ENCODE data around the gene ELOVL7.
"Not testable (repeated sequence)": the region's sequence is repeated elsewhere in the genome, so short reads cannot be mapped to it uniquely, and the experiment has no call there.

The ELOVL7 gene

DNA sequence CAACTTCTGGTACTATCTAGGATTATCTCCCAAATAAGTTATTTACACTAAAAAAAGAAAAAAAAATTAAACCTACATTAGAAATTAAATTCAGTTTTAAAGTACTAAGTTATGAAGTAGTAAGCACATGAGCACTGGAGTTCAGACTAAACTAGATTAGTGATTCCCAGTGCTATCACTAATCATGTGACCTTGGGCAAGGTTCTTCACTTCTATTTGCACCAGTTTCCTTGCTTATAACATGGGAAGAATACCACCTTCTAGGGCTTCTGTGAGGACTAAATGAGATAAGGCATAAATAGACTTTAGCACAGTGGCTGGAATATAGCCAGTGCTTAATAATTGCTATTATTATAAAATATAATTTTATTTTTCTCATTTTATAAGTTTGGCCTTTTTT, 10.5 kb downstream of the ELOVL7 start:
- FAIRE-seq (no peak), DNase-seq (ENCODE audit: insufficient read length, low spot score) (no peak)

DNA sequence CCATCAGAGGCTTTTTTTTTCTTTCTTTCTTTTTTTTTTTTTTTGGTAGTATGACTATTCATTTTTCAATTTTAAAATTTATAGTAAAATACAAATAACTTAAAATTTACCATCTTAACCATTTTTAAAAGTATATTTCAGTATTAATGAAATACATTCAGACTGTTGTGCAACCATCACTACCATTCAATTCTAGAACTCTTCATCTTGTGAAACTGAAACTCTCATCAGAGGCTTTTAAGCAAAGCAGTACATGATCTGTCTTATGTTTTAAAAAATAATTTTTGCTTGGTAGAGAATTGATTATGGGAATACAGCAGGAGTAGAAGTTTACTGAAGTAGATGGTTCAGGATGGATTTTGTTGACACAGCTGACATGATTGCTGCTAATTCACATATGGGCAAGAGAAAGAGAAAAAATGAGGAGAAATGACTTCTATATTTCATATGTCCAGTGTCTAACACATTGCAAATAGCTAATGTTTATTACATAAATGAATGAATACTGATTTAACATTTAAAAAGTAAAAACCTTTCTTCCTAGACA, 13.4 kb downstream of the ELOVL7 start:
- no peak for DNase-seq (ENCODE audit: insufficient read length, low spot score)
- FAIRE-seq, result no peak

DNA sequence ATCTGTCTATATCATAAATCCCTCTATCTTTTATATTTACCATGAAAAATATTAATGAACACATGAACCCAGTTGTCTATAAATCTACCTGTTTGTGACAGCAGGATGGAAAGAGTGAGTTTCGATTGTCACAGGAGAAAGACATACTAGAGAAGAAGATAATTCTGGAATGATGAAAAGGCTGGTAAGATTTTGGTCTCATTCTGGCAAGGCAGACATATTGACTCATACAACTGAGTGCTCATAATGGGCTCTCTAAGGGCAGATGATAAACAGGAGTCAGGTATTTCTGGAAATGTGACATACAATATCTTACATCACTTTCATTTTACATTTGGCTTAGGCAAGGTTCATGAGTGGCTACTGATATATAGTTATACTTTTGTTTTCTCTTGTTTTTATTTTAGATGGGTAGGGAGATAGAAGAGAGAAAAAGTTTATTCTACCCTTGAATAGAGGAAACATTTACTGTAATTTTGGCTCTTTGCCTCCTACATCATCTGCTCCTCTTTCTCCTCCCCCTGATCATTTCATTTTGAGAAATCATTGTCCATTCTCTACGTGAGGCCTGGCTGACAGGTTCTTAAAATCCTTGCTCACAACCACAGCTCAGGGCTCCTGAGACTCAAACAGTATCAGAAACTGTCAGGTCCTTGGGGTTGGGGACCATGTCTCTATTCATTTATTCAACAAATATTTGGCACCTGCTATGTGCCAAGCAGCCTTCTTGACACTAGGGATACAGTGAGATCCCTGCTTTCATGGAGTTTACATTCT, 14.4 kb downstream of the ELOVL7 start:
- FAIRE-seq, result no peak
- no peak for DNase-seq (ENCODE audit: insufficient read length, low spot score)

DNA sequence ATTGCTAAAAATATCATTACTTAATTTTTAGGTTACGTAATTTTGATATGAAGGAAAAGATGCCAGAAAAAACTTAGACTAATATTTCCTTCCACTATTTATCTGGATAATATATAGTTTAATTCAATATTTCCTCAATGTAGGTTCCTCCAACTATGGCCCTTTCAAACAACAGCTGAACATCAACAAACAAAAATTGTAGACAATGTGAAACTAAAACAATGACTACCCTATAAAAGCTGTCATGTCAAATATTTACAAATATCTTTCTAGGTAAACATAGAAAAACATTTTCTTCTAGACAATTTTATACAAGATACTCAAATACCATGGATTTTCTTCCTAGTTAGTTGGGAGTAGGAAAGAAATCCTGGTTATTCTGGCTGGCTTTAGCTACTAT, 16.9 kb downstream of the ELOVL7 start:
- no peak for FAIRE-seq
- no peak for DNase-seq (ENCODE audit: insufficient read length, low spot score)

DNA sequence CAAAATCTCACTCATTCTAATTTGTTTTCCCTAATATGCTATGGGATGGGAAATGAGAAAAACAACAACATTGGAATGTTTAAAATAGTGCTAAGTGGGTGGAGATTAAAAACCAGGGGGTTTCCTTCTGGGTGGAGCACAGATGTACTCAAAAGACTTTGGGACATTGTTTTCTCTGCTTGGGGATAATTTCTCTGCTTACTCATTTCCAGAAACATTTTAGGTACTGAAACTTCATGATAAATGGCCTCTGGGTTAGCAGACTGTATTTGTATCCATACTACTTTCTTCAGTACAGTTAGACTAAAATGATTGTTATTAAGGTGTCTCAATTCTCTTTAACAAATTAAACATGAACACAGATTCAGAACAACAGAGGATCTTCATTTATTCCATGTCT, 17.4 kb downstream of the ELOVL7 start:
- FAIRE-seq, result no peak

DNA sequence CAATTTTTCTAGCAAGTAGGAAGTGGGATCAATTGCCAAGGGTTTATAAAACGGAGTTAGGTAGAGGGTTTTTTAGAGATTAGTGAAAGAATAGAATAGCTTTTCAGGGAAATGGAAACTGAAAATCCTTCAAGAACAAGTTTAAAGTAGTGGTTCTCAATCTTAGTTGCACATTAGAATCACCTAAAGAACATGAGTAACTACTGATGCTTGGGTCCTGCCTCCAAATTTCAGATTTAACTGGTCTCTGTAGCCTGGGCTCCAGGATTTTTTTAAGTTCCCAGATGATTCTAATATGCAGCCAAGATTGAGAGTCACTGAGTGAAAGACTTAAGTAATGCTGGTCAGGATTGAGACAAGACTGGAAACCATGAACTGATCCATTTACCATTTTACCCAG, 20.5 kb downstream of the ELOVL7 start:
- FAIRE-seq (no peak), DNase-seq (ENCODE audit: insufficient read length, low spot score) (no peak)

More for the DNA sequence above, 17.4 kb downstream of the ELOVL7 start:
- DNase-seq (ENCODE audit: insufficient read length, low spot score), result no peak

DNA sequence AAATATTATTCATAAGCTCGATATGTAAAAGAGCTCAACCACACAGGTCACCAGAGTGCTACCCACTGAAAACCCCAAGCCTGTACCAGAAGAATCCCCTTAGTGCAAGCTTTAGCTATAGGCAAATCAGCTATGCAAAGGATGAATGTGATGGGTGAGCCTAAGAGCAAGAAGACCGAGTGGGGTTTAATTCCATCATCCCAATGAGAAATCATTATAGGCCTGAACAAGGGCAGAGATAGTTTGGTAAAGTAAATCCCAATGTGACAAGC, 21.8 kb downstream of the ELOVL7 start:
- DNase-seq (ENCODE audit: insufficient read length, low spot score), result no peak
- no peak for FAIRE-seq

DNA sequence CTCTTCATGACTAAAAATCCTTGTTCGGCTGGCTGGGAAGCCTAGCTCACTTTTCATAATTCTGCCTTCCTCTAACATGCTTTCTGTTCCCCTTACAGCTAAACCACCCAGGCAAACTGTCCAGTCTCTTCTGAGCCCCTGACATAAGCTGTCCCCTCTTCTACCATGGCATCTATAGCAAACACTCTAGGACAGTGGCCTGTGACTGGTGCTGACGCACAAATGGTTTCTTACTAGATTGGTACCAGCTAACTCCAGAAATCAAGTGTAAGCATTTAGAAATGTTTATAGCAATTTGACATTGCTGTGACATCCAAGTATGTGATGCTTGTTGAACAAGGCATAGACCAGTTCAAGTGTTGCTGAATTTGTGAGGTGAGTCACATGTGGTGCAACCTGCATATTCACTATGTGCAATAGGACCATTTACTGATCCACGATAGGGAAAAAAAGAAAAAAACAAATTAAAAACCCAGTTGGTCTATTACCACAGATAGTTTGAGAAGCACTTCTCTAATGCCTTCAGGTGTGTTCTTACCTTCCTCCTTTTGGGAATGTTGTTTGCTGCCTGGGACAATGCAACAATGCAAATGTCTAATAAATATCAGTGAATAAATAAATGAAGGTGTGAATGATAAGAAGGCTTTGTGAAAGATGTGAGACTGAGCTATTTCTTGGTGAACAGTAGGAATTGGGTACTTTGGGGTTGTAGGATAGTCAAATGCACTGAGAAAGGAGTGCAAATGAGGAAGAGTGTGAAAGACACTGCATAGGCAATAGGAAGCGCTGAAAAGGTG, 22.4 kb downstream of the ELOVL7 start:
- DNase-seq (ENCODE audit: insufficient read length, low spot score), result no peak

DNA sequence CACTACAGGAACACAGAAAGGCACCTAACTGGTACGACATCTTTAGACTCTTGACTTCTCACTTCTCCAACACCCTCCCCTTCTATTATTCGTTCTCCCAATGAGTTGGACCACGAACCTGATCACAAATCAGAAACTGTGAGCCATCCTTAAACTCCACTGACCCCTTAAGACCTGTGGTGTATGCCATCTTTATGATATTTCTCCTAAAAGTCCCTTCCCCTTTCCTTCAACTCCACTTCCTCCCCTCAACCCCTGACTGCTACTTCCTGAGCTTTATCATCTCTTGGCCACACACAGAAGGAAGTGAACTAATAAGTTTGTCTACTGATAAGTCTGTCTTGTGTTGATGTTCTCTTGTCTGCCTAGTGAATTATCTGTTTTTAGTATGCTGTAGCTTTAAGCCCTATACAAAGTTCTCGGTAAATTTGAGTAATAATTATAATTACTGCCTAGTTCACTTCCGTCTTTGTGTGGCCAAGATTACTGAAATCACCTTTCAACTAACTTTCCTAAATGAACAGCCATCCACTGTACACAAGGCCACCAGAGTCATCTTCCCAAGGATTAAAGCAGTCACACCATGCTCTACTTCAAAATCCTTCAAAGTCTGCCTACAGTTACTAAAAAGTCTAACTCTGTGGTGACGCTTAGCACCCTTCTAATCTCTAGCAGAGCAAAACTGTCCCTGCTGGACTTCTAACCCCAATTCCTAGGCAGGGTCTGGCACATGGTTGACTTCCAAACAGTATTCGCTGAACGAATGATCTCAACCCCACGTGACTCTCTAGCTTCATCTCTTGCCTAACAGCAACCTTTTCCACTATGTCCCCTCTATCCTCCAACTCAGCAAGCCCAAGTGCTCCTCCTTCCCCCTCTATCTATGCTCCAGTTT, 23.2 kb downstream of the ELOVL7 start:
- FAIRE-seq, result no peak
- DNase-seq (ENCODE audit: insufficient read length, low spot score), result no peak

More for the DNA sequence above, 22.4 kb downstream of the ELOVL7 start:
- FAIRE-seq, result no peak

DNA sequence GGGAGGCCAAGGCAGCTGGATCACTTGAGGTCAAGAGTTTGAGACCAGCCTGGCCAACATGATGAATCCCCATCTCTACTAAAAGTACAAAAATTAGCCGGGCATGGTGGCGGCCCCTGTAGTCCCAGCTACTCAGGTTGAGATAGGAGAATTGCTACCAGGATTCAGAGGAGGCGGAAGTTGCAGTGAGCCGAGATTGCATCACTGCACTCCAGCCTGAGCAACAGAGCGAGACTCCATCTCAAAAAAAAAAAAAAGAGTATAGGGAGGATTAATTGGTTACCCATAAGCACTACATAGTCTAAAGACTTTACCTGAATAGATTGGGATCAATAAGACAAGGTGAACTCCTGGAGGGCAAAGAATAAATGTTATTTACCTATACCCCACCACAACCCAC, 27.9 kb downstream of the ELOVL7 start:
- FAIRE-seq; DNase-seq (ENCODE audit: insufficient read length, low spot score): not testable (repeated sequence)

DNA sequence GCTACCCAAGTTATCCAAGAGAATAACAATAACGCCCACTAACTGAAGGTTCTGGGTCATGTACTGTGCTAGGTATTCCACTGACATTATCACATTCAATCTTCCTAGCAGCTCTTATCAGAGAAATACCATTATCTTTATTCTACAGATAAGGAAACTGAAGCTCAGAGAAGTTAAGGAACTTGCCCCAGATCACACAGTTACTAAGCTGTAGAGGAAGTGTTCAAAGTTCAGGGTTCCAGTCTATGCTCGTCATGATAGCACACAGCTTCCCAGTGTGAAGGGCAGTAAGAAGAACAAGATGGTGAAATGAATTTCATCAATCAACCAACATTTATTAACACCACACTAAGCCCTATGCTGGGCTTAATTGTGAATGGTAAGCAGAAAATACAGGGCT, 29.6 kb downstream of the ELOVL7 start:
- no peak for DNase-seq (ENCODE audit: insufficient read length, low spot score)
- no peak for FAIRE-seq

DNA sequence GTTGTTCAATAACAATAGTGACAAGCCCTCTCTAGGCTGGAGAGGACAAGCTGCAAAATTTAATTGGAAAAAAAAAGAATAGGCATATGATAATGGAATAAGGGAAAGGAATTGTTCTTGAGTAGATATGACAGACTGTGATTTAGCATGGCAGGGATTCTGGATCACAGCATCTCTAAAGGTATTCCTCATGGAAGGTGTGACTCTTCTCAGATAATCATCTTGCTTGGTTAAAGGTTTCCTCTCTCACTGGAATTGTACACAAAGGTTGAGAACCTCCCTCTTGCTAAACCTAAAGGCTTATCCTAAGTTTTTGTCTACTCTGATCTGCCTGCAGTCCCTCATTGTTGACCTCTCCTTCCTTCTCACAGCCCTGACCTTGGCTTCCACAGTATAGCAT, 31.6 kb downstream of the ELOVL7 start:
- DNase-seq (ENCODE audit: insufficient read length, low spot score), result no peak

DNA sequence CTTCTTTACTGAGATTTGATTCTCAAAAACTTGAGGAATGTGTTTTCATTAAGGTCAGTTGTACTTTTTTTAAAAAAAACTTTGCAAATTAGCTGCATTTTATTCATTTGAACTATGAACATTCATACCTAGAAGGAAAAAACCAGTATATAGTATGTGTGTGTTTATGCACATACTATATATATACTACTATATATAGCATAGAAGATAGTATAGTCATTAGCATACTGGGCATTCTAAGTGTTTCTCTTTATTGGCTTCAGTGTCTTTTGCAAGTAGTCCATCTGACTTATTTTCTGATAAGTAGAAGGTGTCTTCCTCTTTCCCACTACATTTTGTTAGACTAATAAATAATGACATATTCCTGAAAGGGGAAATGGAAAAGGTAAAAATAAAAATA, 33.0 kb downstream of the ELOVL7 start:
- DNase-seq (ENCODE audit: insufficient read length, low spot score) (no peak), FAIRE-seq (no peak)

More for the DNA sequence above, 31.6 kb downstream of the ELOVL7 start:
- FAIRE-seq, result no peak

DNA sequence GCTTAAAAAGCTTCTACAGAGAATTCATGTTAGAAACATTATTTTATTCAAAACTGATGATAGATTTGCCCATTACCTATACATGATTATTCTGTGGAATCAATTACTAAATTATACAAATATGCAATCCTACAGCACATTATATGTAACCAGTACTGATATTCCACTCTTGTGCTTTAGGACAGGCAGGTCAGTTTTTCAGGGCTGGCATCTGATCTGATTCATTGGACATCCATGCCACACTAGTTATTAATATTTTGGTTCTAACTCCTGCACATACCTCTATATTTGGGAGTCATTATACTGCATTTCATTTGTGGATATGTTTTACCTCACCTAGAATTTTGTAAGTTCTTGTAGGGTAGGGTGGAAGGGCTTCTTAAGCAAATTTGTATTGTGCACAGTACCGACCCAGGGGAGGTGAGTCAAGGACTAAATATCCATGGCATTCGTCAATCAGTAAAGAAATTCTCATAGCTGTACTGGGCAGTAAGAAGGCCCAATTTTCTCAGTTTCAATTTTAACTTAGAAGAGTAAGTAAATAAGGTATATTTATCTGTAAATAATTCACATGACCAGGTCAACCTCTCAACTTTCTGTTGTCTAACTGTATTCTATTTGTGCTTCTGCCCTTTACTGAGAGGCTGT, 33.5 kb downstream of the ELOVL7 start:
- FAIRE-seq (peak; percentile 16), DNase-seq (ENCODE audit: insufficient read length, low spot score) (peak; percentile 22)

DNA sequence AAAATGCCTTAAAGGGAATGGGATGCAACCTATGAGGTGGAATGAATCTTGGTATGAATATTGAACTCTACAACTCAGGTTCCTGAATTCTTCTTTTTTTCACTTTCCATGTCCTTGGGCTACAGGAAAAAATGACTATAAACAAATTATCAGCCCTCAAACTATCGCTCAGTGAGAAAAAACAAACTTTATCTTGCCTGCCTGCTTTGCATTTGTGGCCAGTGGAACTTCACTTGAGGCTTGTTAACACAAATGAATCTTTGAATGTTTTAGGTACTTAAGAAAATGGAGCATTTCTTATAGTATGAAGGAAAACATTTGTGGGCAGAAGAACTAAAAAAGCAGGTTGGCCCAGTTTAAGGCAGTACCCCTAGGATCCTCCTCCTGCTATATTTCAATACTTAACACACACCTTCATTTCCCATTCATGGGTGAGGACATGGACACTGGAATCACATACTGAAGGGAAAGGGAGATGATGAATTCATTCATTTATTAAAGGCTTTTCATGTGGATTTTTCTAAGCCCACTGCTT, 34.1 kb downstream of the ELOVL7 start:
- DNase-seq (ENCODE audit: insufficient read length, low spot score) (no peak), FAIRE-seq (no peak)

DNA sequence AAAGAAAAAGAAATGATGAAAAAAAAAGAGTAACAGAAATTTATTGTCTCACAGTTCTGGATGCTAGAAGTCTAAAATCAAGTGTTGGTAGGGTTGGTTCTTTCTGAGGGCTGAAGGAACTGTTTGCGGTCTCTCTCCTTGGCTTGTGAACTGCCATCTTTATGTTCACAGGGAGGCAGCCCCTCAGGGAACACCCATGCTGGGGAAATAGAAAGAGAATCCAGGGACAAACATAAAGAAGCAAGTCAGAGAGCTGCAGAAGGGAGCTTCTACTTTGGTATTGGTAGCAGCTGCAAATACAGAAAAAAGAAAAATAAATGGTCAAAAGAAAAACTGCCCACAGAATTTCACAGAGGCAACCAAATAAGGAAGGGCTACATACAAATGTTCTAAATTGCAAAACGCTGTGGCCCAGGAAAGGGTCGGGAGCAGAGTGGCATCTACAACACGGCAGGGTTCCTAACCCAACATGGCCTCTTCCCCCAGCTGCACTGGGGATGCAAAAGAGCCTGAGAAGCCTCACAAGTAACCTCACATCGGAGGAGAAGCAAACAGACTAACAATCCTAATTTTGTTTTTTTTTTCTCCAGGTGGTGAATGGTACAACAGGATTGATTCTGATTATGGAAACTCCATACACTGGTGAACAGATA, 37.4 kb downstream of the ELOVL7 start:
- DNase-seq (ENCODE audit: insufficient read length, low spot score) (no peak), FAIRE-seq (no peak)

DNA sequence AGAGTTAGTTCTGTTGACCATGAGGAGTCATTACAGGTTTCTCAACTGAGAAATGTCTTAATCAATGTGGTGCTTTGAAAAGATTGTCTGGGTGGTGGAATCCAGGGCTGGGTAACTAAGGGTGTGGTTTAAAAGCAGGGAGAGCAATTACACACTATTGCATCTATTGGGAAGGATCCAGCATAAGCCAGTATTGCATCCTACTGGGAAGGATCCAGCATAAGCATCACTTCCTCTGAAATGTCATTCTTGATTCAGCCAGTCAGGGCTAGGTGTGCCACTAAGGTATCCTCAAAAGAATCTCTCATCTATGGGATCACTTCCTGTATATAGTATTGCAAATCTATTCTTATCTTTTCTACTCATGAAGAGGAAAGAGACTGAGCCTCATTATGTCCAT, 38.6 kb downstream of the ELOVL7 start:
- no peak for FAIRE-seq
- DNase-seq (ENCODE audit: insufficient read length, low spot score), result no peak

DNA sequence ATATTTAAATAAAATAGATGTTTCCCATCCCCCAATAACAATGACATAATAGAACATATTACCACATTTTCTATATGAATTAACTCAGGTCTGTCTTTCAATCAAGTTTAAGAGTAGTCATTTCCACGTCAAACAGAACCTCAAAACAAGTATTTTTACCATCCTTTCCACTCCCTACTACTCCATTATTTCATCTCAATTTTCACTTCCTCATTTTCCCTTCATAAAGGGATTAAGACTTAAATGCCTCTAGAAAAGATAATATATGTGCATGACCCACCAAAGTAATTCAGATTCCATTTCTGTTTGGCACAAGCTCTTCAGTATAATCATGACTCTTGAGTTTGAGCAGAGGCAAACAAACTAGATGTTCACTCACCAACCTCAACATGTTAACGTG, 40.4 kb downstream of the ELOVL7 start:
- FAIRE-seq (no peak), DNase-seq (ENCODE audit: insufficient read length, low spot score) (no peak)

DNA sequence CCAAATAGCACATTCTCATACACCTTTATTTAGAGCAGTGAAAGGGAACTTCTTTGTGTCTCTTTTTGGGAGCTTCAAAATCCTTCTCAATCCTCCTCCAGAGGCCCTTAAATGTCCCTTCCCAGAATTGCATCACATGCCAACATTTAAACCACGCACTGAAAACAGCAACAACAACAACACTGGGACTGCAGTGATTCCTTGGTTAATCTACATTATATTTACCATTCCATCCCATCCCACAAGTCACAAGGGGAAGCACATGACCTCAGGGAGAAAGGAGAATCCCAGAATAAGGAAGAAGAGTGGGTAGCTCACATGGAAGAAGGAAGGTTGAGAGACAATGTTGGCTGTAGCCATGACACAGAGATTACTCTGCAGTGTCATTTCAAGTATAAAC, 41.1 kb downstream of the ELOVL7 start:
- DNase-seq (ENCODE audit: insufficient read length, low spot score) (no peak), FAIRE-seq (no peak)

DNA sequence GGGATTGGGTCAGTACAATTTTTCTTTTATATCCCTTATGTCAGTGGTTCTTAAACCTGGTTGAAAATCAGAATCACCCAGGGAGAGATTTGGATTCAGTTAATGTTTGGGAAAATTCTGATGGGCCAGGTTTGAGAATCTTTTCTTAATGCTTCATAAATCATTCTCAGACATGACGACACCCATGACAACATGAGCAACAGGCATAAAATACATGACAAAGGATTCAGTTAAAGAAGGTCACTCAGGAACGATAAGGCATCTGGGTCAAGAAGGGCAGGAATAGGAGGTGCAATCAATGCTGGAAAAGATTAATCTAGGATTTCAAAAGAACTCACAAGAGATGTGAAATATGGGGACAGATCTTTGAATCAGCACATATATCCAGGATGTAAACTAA, 41.8 kb downstream of the ELOVL7 start:
- no peak for FAIRE-seq
- no peak for DNase-seq (ENCODE audit: insufficient read length, low spot score)
